Transverse colon (tissue), 4 donors: Measurements from ENCODE around the gene RANGRF.

Experiments used
- CTCF ChIP-seq, 5 experiments: fragments of 200-600 bp in 3 of 5; fragments of 450-650 bp in 2 of 5; sonication (generic) in 3 of 5; IDR thresholded peaks; 1 replicate in 2 of 5; 2 replicates in 3 of 5; pipeline ENCODE4 v1.5.1; 2016 to 2017; ENCODE audit warnings: antibody characterized with exemption in 5 of 5, inconsistent platforms in 3 of 5, mild to moderate bottlenecking in 2 of 5, moderate library complexity in 1 of 5
- POLR2AphosphoS5 ChIP-seq, 3 donors: sonication (generic); formaldehyde crosslinking; IDR thresholded peaks; one replicate each; pipeline ENCODE4 v1.6.1; 2016; ENCODE audit warnings: antibody characterized with exemption in 3 of 3

GRCh38 chr17:8282345-8282744 is 6.1 kb upstream of the RANGRF start:
- no peak for TF ChIP-seq POLR2AphosphoS5 (IDR thresholded peaks at IDR 0.05)
- no peak for TF ChIP-seq CTCF (IDR thresholded peaks at IDR 0.05)
